Neural progenitor cell (in vitro differentiated cells): ENCODE data around the gene ZNF84.

ENCODE experiments used
- EZH2 ChIP-seq: fragments of 200-600 bp; sonication (generic); IDR thresholded peaks from 2 replicates; pipeline ENCODE4 v1.6.1; 2017; ENCODE audit warnings: antibody characterized with exemption, mild to moderate bottlenecking, moderate library complexity
- TF ChIP-seq, protein P1 (sequence below): fragments of 200-600 bp; sonication (generic); IDR thresholded peaks from 2 replicates; pipeline ENCODE4 v1.5.1; 2017; ENCODE audit warnings: antibody characterized with exemption, mild to moderate bottlenecking

GRCh38 chr12:133057446-133057845 lies 20.1 kb downstream of the ZNF84 start:
- no peak for TF ChIP-seq EZH2
- TF ChIP-seq, protein P1, sequence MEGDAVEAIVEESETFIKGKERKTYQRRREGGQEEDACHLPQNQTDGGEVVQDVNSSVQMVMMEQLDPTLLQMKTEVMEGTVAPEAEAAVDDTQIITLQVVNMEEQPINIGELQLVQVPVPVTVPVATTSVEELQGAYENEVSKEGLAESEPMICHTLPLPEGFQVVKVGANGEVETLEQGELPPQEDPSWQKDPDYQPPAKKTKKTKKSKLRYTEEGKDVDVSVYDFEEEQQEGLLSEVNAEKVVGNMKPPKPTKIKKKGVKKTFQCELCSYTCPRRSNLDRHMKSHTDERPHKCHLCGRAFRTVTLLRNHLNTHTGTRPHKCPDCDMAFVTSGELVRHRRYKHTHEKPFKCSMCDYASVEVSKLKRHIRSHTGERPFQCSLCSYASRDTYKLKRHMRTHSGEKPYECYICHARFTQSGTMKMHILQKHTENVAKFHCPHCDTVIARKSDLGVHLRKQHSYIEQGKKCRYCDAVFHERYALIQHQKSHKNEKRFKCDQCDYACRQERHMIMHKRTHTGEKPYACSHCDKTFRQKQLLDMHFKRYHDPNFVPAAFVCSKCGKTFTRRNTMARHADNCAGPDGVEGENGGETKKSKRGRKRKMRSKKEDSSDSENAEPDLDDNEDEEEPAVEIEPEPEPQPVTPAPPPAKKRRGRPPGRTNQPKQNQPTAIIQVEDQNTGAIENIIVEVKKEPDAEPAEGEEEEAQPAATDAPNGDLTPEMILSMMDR = no peak
